ENCODE measurements around the gene MRPL44.

DNA sequence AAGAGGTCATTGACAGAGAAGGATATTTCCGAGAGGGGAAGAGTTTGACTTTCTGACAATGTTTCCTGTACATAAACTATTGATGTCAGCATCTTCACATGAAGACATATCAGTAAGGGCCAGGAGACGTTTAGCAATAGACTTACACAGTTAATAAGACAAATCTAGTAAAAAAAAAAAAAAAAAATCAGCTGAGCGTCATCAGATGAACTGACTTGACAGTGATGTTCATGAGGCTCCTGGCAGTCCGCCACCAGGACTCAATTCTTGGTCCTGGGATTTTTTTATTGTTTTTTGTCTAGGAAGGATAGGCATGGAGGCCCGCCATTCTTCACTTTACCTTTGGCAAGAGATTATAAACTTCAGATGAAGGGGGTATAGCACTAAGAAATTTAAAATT, 14.5 kb downstream of the MRPL44 start:
- TF ChIP-seq POLR2A (IDR thresholded peaks at IDR 0.05) (no peak), EP300 (IDR thresholded peaks at IDR 0.05) (no peak), POLR2AphosphoS5 (IDR thresholded peaks at IDR 0.05) (no peak)
- TF ChIP-seq, protein P1, sequence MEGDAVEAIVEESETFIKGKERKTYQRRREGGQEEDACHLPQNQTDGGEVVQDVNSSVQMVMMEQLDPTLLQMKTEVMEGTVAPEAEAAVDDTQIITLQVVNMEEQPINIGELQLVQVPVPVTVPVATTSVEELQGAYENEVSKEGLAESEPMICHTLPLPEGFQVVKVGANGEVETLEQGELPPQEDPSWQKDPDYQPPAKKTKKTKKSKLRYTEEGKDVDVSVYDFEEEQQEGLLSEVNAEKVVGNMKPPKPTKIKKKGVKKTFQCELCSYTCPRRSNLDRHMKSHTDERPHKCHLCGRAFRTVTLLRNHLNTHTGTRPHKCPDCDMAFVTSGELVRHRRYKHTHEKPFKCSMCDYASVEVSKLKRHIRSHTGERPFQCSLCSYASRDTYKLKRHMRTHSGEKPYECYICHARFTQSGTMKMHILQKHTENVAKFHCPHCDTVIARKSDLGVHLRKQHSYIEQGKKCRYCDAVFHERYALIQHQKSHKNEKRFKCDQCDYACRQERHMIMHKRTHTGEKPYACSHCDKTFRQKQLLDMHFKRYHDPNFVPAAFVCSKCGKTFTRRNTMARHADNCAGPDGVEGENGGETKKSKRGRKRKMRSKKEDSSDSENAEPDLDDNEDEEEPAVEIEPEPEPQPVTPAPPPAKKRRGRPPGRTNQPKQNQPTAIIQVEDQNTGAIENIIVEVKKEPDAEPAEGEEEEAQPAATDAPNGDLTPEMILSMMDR (IDR thresholded peaks at IDR 0.05): no peak

Measured in stomach (tissue), 4 donors.